GM18498 (cell line): Measurements from ENCODE around the gene MRM2.

Experiments used
- ATAC-seq: cut with Tn5 transposase; IDR thresholded peaks from one replicate; pipeline ENCODE4 v1.9.1; 2021; ENCODE audit warnings: mild to moderate bottlenecking, moderate library complexity; ENCODE audit not compliant: unreplicated experiment

MRM2 gene

DNA sequence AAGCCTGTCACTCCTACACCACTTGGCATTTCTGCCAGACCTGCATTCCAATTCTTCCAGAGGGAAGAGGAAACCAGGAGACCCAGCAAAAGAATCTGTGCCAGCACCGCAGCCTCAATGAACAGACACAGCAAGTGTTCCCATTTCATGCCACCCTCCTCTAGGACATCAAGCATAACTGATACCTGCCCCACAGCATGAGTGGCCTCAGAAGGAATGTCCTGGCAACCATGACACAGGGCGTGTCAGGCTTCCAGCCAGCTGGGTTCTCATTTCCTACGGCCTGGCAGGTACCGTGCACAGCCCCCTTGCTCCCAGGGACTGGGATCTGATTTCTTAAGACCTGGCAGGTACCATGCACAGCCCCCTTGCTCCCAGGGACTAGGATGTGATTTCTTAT, 17.1 kb downstream of the MRM2 start:
- ATAC-seq, result no peak

DNA sequence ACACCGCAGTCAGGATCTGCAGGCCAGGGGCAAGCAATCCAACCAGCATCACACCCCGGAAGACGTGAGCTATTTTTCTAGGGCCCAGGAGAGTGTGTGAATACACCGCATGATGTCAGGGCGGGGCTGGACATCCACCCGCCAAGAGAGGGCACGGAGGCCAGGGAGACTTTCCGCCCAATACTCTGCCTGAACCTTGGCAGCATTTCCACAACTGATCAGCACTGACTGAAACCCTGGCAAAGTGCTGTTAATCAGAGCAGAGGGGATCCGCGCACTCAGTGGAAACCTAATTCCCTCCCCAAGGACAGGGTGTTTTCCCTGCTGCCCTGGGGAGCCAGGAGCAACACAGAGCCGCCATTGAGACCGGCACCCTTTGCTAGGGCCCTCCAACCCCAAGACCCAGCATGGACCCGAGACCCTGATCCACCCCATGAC, 17.5 kb downstream of the MRM2 start:
- ATAC-seq, result no peak

DNA sequence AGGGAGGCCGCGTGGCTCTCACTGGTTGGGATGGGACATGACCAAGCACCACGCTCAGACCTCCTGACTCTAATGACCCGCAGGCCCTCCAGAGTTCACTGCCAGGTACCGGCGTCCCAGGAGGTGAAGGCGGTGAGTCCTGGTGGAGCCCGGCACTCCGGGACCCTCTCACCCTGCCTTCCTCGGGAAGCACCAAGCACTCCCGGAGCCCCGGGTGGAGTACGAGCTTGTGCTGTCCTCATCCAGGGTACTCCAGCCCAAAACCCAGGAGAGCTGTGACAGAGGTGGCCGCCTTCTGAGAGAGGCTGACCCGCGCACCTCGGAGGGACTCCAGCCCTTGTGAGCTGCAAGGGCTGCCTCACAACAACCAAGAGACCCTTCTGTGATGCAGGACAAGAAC, 18.7 kb downstream of the MRM2 start:
- no peak for ATAC-seq

DNA sequence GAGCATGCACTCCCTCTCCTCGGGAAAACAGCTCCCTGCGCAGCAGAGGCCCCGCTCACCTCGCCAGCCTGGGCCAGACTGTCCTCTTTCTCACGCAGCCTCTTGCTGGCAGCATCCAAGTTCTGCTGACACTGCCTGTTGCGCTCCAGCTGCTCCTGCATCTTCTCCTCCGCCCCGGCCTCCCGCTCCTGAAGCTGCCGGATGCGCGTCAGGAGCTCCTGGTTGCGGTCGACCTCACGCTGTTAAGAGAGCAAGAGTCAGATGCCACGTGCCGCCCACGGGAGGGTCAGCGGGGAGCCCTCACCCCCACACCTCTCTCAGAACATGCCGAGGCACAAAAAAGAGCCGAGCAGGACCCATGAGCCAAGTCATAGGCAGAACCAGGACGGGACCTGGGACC, 19.5 kb downstream of the MRM2 start:
- ATAC-seq, result no peak

DNA sequence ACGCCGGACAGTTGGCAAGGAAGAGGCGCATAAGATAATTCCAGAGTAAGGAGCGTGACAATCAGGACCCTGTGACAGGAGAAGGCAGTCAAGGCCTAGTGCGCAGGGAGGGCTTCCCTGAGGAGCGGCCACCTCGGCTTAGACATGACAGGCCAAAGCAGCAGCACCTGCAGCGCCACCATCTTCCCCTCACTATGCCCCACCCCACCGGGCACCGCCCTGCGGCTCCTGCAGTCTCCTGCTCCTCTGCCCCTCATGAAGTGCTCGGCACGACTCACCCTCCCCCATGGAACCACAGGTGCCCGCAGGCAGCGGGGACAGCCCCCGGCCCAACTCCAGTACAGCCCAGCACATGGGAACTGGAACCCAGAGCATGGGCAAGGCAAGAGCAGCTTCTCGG, 21.1 kb downstream of the MRM2 start:
- no peak for ATAC-seq

DNA sequence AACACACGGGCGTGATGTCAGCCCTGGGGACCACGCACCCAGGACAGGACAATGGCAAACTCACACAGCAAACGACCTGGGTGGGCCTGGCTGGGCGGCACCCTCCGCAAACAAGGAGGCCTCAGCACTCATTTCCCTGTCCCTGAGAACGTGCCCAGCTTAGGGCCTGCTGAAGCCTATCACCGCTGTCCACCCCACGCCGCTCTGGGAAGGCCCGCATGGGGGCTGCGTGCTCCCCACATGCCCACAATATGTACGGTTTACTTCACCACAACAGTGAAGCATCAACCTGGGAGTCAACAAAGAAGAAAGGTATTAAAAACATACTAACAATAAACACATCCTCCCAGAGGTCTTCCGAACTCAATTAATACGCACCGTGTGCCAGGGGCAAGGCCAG, 21.5 kb downstream of the MRM2 start:
- no peak for ATAC-seq

DNA sequence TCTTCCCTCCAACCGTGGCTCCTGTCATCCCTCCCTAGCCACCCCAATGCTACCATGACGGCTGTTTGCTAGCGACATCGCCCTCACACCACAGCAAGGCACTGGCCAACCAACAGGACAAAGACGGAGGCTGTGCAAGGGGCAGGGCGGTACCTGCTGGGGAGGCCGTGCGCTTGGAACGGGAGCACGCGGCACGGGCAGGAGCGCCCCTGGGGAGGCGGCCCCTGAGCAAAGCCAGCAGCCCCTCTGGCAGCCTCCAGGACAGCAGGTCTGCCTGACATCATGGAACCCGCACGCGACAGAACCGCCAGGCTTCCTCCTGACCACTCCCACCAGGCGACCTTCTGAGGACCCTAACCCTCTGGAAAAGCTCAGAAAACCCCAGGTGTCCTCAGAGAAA, 22.0 kb downstream of the MRM2 start:
- no peak for ATAC-seq

DNA sequence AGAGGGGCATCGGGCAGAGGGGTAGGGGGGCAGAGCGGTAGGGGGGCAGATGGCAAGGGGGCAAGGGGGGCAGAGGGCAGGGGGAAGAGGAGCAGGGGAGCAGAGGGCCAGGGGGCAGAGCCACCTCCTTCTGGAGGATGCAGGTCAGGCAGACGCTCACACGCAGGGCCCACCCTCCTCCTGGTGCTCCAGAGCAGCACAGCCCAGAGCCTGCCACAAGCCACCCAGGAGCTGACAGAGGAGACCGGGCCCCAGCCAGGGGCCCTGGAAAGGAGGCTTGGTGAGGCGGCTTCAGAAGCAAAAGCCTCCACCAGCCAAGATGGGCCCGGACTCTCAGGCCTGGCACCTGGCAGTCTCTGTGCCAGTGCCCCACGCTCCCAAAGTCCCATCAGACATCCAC, 22.4 kb downstream of the MRM2 start:
- no peak for ATAC-seq

DNA sequence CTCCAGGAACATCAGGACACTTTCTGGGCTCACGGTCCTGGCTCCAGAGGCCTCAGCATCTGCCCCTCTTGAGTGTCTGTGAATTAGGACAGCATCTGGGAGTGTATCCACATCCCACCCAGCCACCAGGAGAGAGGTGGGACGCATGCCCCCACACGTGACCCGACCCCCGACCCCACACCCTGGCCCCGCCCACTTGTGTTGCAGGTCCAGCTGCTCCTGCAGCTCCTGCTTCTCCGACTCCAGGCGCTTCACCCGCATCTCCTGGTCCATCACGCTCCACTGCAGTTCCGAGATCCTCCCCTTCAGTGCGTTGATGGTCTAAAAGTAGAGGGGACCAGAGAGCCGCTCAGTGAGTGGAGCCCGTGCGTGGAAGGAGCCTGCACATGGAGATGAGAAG, 22.9 kb downstream of the MRM2 start:
- ATAC-seq, result no peak

DNA sequence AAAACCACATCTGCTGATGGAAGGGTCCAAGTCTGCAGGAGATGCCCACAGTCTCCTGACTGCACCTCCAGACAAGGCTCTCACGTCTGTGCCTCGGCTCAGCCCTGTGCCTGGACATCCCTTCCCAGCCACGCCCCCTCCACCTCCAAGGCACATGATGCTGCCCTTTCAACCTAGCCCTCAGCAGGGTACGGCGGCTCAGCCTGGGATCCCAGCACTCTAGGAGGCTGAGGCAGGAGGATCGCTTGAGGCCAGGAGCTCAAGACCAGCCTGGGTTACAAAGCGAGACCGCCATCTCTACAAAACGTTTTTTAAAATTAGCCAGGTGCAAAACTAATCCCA, 23.6 kb downstream of the MRM2 start:
- no peak for ATAC-seq

DNA sequence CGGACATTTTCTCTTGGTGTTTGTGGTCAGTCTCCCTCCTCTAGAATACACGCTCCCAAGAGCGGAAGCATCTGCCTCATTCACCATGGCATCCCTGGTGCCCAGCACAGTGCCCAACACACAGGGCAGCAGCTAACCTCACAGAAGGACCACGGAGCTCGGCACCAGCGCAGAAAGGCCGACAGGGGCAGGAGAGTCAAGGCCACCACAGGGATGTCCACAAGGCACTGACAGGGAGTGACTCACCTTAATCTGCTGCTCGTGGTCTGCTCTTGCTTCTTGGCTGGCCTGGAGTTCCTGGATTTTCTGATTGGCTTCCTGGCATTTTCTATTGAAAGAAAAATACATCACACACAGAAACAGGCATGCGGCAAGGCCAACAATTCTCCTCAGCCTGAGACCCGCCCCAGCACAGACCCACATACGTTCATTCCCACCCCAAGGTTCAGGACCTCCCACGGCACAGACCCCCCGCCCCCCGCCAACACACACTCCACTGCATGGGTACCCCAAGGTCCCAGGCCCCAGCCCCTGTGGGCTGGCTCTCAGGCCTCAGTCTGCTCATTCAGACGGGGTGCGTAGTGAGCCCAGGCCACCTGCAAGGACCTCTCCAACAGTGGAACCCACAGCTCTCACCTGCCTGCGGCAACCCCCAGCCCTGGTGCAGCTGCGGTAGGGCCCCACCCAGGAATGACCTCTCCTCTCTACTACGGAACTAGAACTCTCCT, 24.1 kb downstream of the MRM2 start:
- no peak for ATAC-seq

DNA sequence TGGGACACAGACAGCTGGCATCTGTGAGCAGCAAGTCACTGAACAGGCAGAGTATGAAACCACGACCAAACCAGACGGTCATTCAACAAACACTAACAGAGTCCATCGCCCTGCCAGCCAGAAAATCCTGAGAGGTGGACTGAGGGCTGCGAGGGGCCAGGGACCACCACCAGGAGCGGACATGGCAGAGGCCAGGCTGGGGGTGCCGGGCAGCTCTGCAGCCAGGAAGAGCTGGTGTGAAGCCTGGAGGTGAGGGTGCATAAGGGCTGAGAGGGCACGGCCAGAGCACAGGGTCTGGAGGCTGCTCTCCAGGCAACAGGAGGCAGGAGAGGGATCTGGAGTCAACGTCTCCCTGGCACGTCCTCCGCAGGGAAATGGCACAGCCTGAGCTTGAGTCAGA, 24.8 kb downstream of the MRM2 start:
- no peak for ATAC-seq

DNA sequence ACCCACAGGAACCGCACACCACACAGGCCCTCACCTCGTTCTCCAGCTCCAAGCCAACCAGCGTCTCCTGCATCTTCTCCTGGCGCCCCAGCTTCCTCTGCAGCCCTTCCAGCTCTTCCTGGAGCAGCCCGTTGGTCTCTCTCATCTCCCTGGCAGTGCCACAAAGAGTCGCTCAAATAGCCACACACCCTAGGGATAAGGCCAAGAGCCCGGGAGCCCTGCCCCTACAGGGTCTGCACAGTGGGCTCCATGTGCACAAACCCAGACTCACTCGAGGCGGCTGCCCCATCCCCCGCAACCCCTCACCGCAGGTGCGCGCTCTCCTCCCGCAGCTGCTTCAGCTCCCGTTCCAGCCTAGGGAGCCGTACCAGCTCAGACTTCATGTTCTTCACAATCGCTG, 26.2 kb downstream of the MRM2 start:
- no peak for ATAC-seq

DNA sequence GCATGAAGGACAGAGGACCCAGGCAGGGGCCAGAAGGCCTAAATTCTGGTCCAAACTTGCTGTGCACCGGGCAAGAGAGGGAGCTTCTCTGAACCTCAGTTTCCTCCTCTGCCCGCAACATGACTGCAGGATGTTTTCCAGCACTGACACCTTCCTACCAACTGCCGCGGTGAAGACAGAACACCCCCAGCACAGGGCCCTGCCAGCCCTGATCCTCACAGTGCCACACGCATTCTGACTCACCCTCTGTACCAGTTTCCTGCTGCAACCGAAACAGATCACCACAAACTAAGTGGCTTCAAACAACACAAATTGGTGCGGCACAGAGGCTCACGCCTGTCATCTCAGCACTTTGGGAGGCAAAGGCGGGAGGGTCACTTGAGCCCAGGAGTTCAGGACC, 27.4 kb downstream of the MRM2 start:
- no peak for ATAC-seq

DNA sequence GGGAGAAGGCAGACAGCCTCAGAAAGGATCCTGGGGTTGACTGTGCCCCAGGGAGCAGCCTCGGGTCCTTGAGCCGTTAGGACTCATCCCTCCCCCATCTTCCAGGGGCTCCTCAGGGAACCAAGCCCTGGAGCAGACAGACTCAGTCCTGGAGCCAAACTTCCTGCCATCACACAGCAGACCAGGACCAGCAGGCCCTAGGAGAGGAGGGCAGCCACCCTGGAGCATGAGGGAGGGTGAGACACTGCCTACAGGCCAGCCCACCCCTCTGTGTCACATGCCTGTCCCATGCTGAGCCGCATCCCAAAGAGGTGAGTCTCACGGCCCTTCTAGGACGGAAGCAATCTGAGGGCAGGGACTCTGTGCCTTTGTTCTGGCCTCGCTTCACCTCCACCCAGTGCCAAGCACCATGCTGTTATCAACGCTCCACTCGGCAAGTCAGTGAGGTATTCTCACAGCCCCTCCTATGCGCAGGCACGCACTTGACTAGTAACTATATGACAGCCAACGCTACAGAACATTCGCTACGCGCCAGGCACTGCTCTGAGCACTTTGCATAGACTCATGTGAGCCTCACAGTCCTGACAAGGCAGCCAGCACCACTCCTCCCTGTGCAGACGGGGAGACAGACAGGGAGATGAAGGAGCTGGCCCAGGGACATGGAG, 28.3 kb downstream of the MRM2 start:
- ATAC-seq, result no peak

DNA sequence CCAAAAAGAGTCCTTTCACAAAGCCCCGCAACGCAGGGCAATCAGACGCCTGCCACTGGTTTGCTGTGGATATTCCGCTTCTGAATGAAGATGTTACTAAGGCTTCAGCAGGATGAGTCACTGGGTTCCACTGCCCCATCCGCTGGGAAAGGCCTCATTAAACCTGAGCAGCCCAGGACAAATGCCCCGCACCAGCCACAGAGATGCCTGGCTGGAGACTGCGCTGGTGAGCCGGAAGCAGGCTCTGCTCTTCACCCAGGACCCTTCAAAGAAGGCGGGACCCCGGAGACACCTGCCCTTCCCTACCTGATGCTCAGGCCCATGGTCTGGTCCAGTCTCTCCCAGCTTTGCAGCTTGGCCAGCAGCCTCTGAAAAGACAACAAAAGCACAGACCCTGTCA, 29.1 kb downstream of the MRM2 start:
- no peak for ATAC-seq

DNA sequence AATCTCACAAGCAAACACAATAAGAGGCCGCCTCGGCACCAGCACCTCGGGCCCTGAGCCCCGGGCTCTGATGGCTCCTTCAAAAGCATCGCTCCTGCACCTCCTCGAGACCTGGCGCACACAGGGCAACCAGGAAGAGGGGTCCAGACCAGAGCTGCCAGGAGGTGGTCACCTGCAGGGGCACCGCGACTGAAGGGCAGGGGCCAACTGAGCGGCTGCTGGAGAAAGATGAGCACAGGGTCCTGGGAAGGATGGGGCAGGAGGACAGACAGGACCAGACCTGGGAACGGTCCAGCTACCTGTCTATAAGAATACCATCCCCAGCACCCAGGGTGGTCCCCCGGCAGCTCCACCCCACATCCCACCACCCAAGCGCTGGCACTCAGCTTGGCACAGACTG, 30.1 kb downstream of the MRM2 start:
- no peak for ATAC-seq

DNA sequence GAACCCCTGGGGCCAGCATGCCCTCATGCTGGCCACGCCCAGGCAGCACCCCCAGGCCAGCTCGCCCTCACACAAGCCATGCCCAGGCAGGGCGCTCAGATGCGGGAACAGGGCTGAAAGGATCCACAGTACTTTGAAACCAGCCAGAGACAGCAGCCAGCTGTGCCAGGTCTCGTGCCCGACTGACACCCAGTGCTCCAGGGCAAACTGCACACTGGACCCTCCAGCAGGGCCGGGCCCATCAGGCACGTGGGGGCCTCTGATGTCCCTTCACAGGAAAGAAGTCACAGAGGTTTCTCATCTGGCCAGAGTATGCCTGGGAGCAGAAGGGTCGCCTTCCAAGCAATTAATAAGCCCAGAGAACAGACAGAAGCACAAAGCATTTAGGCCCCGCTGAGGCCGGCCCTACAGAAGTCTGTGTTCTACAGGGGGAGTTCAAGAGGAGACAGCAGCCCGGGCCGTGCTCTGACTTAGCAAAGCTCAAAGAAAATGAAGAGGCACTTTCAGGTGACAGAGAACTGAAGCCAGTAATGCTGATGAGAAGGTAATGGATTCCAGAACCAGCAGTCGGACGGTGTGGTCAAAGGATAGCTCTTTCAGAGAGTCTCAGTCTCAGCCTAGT, 30.6 kb downstream of the MRM2 start:
- ATAC-seq, result no peak

DNA sequence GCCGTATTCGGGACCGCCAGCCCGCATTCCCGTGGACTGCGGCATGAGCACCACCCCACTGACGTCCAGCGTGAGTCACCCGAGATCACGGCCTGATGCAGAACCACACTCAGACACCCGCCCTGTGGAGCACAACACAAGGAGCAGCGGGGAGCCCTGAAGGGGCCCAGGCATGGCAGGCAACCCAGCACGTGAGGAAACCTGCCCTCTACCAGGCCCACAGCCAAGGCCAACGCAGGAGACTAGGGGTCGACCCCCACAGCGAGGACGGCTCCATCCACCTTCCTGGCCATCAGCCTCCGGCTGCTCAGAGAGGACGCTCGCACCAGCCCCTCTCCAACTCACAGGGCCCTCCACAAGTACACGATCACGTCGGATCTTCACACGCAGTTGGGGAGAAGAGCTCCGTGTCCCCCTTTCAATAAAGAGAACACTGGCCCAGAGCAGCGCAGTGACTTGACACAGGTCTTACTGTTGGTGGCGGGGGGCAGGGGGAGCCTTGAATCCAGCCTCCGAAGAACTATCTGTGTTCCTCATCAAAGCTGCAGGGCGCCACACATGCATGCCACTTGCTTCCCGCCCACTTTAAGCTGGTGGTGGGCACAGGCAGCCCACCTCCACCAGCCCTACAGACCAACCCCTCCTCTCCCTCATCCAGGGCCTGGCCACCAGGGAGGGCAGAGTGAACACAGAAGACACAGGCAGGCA, 31.3 kb downstream of the MRM2 start:
- ATAC-seq, result no peak

DNA sequence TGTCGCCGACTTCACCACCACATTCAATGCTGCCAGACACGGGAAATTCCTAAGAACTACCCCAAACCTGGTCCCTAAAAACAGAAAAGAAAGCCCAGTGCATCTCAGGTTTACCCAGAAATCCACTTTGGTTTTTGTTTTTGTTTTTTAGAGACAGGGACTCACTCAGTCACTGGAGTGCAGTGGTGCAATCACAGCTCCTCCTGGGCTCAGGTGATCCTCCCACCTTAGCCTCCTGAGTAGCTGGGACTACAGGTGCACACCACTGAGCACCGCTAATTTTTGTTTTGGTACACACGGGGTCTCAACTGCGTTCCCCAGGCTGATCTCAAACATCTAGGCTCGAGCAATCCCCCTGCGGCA, 32.1 kb downstream of the MRM2 start:
- ATAC-seq, result no peak

DNA sequence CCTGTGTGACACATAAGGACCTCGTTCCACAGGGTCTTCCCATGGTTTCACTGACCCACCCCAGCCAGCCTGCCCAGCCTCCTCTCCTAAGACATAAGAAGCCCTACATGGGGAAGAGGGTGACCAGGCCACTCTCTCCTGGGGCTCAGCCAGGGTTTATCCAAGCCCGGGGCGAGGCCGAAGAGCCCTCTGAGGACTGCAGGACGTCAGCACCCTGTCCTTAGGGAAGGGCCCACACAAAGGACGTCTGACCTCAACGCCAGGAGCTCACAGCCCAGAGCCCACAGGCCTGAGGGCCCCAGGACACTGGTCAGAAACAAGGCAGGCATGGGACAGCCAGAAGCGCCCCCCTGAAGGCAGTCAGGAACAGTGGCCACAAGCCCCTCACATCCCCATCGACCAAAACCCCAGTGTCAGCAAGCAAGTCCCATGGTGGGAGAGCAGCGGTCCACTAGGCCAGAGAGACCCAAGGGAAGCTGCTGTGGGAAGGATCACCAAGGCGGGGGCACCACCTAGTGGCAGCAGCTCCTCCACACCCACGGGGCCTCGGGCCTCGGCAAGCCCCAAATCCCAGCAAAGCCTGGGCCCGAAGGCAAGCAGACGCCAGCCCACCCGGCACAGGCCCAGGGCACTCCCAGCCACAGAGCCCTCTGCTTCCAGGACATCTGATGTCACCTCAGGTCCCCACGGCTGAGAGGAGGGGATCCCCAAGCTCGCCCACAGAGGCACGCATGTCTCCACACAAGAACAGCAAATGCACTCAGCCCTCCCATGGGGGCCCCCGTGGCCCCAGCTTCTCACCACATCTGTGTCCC, 32.7 kb downstream of the MRM2 start:
- no peak for ATAC-seq
